SU-DHL-6 (cell line): ENCODE data around the gene GMEB2.

Experiments used
- CTCF ChIP-seq: fragments of 200-600 bp; sonication (generic); IDR thresholded peaks from one replicate; pipeline ENCODE4 v1.5.1; 2017; ENCODE audit warnings: antibody characterized with exemption, mild to moderate bottlenecking, low read length, moderate library complexity; ENCODE audit not compliant: insufficient read depth, poor library complexity, severe bottlenecking
- EZH2phosphoT487 ChIP-seq: fragments of 200-600 bp; sonication (generic), shearing (Covaris generic); conservative IDR thresholded peaks from 2 replicates; pipeline ENCODE4 v1.6.1; 2018; ENCODE audit warnings: mild to moderate bottlenecking, antibody characterized with exemption, low read length, moderate library complexity, mixed read lengths

- TF ChIP-seq CTCF (no peak), EZH2phosphoT487 (no peak)
Measured at GRCh38 chr20:63651942-63652191, 25.0 kb upstream of the GMEB2 start.
